ENCODE measurements around the gene FIBIN.

DNA sequence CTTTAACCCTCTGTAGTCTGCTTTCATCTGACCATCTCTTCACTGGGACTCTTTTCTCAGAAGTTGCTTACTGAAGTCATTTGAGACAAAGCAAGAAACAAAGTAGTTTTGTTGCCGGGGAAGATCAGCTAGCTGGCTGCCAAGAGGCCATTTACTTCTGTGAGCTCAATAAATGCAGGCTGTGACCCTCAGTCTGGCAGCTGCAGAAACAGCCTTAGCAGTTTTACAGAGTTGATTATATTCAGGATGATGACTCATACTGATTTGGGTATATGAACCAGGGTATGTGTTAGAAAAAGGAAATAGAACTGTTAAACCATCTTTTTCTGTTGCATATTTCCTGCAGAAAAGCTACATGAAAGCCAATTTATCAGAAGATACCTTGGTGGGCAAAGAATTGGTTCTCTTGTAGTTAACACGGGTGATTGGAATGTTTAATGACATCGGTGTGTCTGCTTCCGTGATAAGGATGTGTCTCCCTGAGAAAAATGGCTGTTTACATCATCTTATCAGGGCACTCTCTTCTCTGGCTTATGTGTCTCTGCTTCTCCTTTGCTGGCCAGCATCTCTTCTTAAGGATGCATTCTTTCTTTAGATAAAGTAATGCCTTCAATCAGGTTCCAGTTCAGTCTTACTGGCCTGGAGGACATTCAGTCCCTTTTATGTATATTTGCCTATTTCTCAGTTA lies 18.5 kb downstream of the FIBIN start:
- TF ChIP-seq RAD21 (IDR thresholded peaks at IDR 0.05; ENCODE audit: low read depth) (no peak), EP300 (IDR thresholded peaks at IDR 0.05; ENCODE audit: borderline replicate concordance) (no peak), TAF1 (IDR thresholded peaks at IDR 0.05; ENCODE audit: low read depth) (no peak), NFIC (IDR thresholded peaks at IDR 0.05) (no peak), TCF12 (IDR thresholded peaks at IDR 0.05; ENCODE audit: low read depth) (no peak), CEBPB (IDR thresholded peaks at IDR 0.05) (no peak), YY1 (IDR thresholded peaks at IDR 0.05; ENCODE audit: low read depth) (no peak), CREB1 (IDR thresholded peaks at IDR 0.05; ENCODE audit: low read depth) (no peak)
- TF ChIP-seq, protein P1, sequence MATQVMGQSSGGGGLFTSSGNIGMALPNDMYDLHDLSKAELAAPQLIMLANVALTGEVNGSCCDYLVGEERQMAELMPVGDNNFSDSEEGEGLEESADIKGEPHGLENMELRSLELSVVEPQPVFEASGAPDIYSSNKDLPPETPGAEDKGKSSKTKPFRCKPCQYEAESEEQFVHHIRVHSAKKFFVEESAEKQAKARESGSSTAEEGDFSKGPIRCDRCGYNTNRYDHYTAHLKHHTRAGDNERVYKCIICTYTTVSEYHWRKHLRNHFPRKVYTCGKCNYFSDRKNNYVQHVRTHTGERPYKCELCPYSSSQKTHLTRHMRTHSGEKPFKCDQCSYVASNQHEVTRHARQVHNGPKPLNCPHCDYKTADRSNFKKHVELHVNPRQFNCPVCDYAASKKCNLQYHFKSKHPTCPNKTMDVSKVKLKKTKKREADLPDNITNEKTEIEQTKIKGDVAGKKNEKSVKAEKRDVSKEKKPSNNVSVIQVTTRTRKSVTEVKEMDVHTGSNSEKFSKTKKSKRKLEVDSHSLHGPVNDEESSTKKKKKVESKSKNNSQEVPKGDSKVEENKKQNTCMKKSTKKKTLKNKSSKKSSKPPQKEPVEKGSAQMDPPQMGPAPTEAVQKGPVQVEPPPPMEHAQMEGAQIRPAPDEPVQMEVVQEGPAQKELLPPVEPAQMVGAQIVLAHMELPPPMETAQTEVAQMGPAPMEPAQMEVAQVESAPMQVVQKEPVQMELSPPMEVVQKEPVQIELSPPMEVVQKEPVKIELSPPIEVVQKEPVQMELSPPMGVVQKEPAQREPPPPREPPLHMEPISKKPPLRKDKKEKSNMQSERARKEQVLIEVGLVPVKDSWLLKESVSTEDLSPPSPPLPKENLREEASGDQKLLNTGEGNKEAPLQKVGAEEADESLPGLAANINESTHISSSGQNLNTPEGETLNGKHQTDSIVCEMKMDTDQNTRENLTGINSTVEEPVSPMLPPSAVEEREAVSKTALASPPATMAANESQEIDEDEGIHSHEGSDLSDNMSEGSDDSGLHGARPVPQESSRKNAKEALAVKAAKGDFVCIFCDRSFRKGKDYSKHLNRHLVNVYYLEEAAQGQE (IDR thresholded peaks at IDR 0.05; ENCODE audit: low read depth): no peak
- TF ChIP-seq, protein P2, sequence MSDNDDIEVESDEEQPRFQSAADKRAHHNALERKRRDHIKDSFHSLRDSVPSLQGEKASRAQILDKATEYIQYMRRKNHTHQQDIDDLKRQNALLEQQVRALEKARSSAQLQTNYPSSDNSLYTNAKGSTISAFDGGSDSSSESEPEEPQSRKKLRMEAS (IDR thresholded peaks at IDR 0.05): no peak

Data from Ishikawa (cell line).